GM12878 (cell line): ENCODE results near the gene CHD1.

ENCODE experiments used
- EZH2 ChIP-seq: IDR thresholded peaks from 2 replicates; pipeline ENCODE4 v1.6.1; 2012; ENCODE audit warnings: low read depth, mild to moderate bottlenecking, control low read depth, inconsistent platforms, low read length, borderline replicate concordance; ENCODE audit not compliant: control insufficient read depth
- KDM1A ChIP-seq: fragments of 200-600 bp; sonication (generic); IDR thresholded peaks from 2 replicates; pipeline ENCODE4 v1.6.1; 2016; ENCODE audit warnings: borderline replicate concordance
- POLR2A ChIP-seq: IDR thresholded peaks from 2 replicates; pipeline ENCODE4 v1.6.1; 2011; ENCODE audit warnings: low read depth, mild to moderate bottlenecking, low read length
- RAD51 ChIP-seq: fragments of 450-650 bp; IDR thresholded peaks from 2 replicates; pipeline ENCODE4 v1.6.1; 2016; ENCODE audit warnings: moderate library complexity, mild to moderate bottlenecking, inconsistent platforms
- SMAD1 ChIP-seq: fragments of 450-650 bp; IDR thresholded peaks from 2 replicates; pipeline ENCODE4 v1.6.1; 2018; ENCODE audit warnings: mild to moderate bottlenecking, low read depth; ENCODE audit not compliant: partially characterized antibody
- SREBF1 ChIP-seq: IDR thresholded peaks from 2 replicates; pipeline ENCODE4 v1.6.1; 2012; ENCODE audit warnings: mild to moderate bottlenecking, low read length
- SUPT20H ChIP-seq: IDR thresholded peaks from 2 replicates; pipeline ENCODE4 v1.6.1; 2011; ENCODE audit warnings: low read depth, mild to moderate bottlenecking, low read length, moderate library complexity, borderline replicate concordance; ENCODE audit not compliant: control insufficient read depth
- ZNF274 ChIP-seq: IDR thresholded peaks from one replicate; pipeline ENCODE4 v1.8.0; 2011; ENCODE audit not compliant: insufficient read length, insufficient read depth
- TF ChIP-seq, protein P1 (sequence below): IDR thresholded peaks from 2 replicates; pipeline ENCODE4 v1.6.1; 2011; ENCODE audit warnings: low read depth, low read length, improper control_type of control experiment, borderline replicate concordance
- TF ChIP-seq, protein P2 (sequence below): IDR thresholded peaks from 2 replicates; pipeline ENCODE4 v1.6.1; 2012; ENCODE audit warnings: mild to moderate bottlenecking, low read depth, low read length
- TF ChIP-seq, protein P3 (sequence below), 3 experiments: IDR thresholded peaks in 2 of 3; conservative IDR thresholded peaks in 1 of 3; 2 replicates each; pipeline ENCODE4 v1.5.1; 2011; ENCODE audit warnings: low read depth in 3 of 3, low read length in 3 of 3, mild to moderate bottlenecking in 3 of 3, control low read depth in 2 of 3, moderate library complexity in 2 of 3, inconsistent platforms in 1 of 3, mixed read lengths in 1 of 3; ENCODE audit not compliant: control insufficient read depth in 2 of 3, insufficient read depth in 1 of 3; ENCODE audit errors: extremely low read depth in 1 of 3

GRCh38 chr5:98880598-98880997, 48.2 kb downstream of the CHD1 start:
- no peak for TF ChIP-seq SUPT20H
- TF ChIP-seq EZH2: no peak
- TF ChIP-seq ZNF274: no peak
- no peak for TF ChIP-seq SMAD1
- TF ChIP-seq POLR2A: no peak
- TF ChIP-seq SREBF1: no peak
- TF ChIP-seq, protein P1, sequence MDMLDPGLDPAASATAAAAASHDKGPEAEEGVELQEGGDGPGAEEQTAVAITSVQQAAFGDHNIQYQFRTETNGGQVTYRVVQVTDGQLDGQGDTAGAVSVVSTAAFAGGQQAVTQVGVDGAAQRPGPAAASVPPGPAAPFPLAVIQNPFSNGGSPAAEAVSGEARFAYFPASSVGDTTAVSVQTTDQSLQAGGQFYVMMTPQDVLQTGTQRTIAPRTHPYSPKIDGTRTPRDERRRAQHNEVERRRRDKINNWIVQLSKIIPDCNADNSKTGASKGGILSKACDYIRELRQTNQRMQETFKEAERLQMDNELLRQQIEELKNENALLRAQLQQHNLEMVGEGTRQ: no peak
- TF ChIP-seq, protein P2, sequence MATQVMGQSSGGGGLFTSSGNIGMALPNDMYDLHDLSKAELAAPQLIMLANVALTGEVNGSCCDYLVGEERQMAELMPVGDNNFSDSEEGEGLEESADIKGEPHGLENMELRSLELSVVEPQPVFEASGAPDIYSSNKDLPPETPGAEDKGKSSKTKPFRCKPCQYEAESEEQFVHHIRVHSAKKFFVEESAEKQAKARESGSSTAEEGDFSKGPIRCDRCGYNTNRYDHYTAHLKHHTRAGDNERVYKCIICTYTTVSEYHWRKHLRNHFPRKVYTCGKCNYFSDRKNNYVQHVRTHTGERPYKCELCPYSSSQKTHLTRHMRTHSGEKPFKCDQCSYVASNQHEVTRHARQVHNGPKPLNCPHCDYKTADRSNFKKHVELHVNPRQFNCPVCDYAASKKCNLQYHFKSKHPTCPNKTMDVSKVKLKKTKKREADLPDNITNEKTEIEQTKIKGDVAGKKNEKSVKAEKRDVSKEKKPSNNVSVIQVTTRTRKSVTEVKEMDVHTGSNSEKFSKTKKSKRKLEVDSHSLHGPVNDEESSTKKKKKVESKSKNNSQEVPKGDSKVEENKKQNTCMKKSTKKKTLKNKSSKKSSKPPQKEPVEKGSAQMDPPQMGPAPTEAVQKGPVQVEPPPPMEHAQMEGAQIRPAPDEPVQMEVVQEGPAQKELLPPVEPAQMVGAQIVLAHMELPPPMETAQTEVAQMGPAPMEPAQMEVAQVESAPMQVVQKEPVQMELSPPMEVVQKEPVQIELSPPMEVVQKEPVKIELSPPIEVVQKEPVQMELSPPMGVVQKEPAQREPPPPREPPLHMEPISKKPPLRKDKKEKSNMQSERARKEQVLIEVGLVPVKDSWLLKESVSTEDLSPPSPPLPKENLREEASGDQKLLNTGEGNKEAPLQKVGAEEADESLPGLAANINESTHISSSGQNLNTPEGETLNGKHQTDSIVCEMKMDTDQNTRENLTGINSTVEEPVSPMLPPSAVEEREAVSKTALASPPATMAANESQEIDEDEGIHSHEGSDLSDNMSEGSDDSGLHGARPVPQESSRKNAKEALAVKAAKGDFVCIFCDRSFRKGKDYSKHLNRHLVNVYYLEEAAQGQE: no peak
- TF ChIP-seq, protein P3, sequence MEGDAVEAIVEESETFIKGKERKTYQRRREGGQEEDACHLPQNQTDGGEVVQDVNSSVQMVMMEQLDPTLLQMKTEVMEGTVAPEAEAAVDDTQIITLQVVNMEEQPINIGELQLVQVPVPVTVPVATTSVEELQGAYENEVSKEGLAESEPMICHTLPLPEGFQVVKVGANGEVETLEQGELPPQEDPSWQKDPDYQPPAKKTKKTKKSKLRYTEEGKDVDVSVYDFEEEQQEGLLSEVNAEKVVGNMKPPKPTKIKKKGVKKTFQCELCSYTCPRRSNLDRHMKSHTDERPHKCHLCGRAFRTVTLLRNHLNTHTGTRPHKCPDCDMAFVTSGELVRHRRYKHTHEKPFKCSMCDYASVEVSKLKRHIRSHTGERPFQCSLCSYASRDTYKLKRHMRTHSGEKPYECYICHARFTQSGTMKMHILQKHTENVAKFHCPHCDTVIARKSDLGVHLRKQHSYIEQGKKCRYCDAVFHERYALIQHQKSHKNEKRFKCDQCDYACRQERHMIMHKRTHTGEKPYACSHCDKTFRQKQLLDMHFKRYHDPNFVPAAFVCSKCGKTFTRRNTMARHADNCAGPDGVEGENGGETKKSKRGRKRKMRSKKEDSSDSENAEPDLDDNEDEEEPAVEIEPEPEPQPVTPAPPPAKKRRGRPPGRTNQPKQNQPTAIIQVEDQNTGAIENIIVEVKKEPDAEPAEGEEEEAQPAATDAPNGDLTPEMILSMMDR (IDR thresholded peaks at IDR 0.05 in 2 of 3, conservative IDR thresholded peaks at IDR 0.05 in 1 of 3; ENCODE audit: control insufficient read depth in 2 of 3, extremely low read depth in 1 of 3, insufficient read depth in 1 of 3, low read depth in 3 of 3, low read length in 3 of 3): no peak
- no peak for TF ChIP-seq RAD51
- TF ChIP-seq KDM1A: no peak
